Spinal cord (tissue), 10 donors: ENCODE results near the gene TEKT3. TPM values are rescaled to one million over a fixed set of nuclear protein-coding genes. Genes with fewer than 3 reads are reported as not detected.

Source experiments
- DNase-seq, 6 donors: peaks; one replicate each; pipeline versions ENCODE4 v3.0.0 to v3.0.0-alpha.2; 2013 to 2015; ENCODE audit warnings: low spot score in 6 of 6, low read depth in 4 of 6
- H3K27ac ChIP-seq: one replicate; pipeline ENCODE4 v1.5.1; 2013; ENCODE audit warnings: low read depth, low read length, control low read depth
- H3K27me3 ChIP-seq: one replicate; pipeline ENCODE4 v1.6.1; 2013; ENCODE audit warnings: low read length; ENCODE audit not compliant: control insufficient read depth, insufficient read depth
- H3K36me3 ChIP-seq: one replicate; pipeline ENCODE4 v1.6.1; 2013; ENCODE audit warnings: low read length; ENCODE audit not compliant: control insufficient read depth, insufficient read depth
- H3K4me1 ChIP-seq: one replicate; pipeline ENCODE4 v1.6.1; 2013; ENCODE audit warnings: low read length; ENCODE audit not compliant: control insufficient read depth, insufficient read depth
- H3K4me3 ChIP-seq: one replicate; pipeline ENCODE4 v1.5.1; 2013; ENCODE audit warnings: low read depth, low read length, control low read depth
- H3K9me3 ChIP-seq: one replicate; pipeline ENCODE4 v1.6.1; 2013; ENCODE audit warnings: low read length; ENCODE audit not compliant: control insufficient read depth, insufficient read depth
- WGBS: methylation state at CpG from one replicate; pipeline ENCODE4 v1.1.5; 2013; ENCODE audit warnings: missing lambda C conversion rate; ENCODE audit not compliant: insufficient coverage; 5-methylcytosine and 5-hydroxymethylcytosine counted together
- polyA plus RNA-seq, 2 donors: library from polyadenylated mRNA; unstranded; fragments of 120-200 nt; gene quantifications; one replicate each; pipeline ENCODE4 v1.2.1, GENCODE V29; 2013; ENCODE audit not compliant: insufficient read length in 2 of 2
- total RNA-seq, 2 donors: library from RNA; depleted of rRNA in 1 of 2; stranded (reverse); fragments of 120-200 nt in 1 of 2; fragments of >200 nt in 1 of 2; gene quantifications; one replicate each; pipeline versions ENCODE4 v1.2.3 to v1.2.4, GENCODE V29; 2013 to 2014
- donor health status: healthy.

Gene TEKT3
- total and polyA plus RNA-seq, 4 donors: 1.1 to 9.3 (median 2.6) TPM

- Histone ChIP-seq H3K4me3 (no peak overlapping the region), H3K27me3 (no peaks in the 10 kb centered on the region), H3K36me3 (no peaks in the 10 kb centered on the region), H3K4me1 (peaks cover 5% of the 10 kb centered on the region), H3K27ac (no peak overlapping the region), H3K9me3 (no peaks in the 10 kb centered on the region)
- 96% methylated on average over 2 of the region's 3 CpGs for WGBS
- DNase-seq: no peak
Observed at GRCh38 chr17:15274017-15274416, 67.4 kb downstream of the TEKT3 start.

GRCh38 chr17:15273141-15273793 lies 68.1 kb downstream of the TEKT3 start:
- WGBS: 91% methylated on average over 1 of the region's 5 CpGs
- Histone ChIP-seq H3K4me1 (peaks cover 5% of the 10 kb centered on the region), H3K27me3 (no peaks in the 10 kb centered on the region), H3K36me3 (no peaks in the 10 kb centered on the region), H3K4me3 (no peak overlapping the region), H3K9me3 (no peaks in the 10 kb centered on the region), H3K27ac (no peak overlapping the region)
- DNase-seq: no peak

GRCh38 chr17:15271741-15272140 lies 69.7 kb downstream of the TEKT3 start:
- no peaks in the 10 kb centered on the region for H3K9me3 ChIP-seq
- H3K4me3 ChIP-seq: no peak overlapping the region
- peaks cover 5% of the 10 kb centered on the region for H3K4me1 ChIP-seq
- H3K27ac ChIP-seq: no peak overlapping the region
- no peaks in the 10 kb centered on the region for H3K27me3 ChIP-seq
- no peak for DNase-seq
- no peaks in the 10 kb centered on the region for H3K36me3 ChIP-seq
- 94% methylated on average over 6 of the region's 6 CpGs for WGBS

- WGBS: 92% methylated on average over 8 of the region's 9 CpGs
- DNase-seq: no peak
- no peak overlapping the region for H3K4me3 ChIP-seq
- H3K9me3 ChIP-seq: no peaks in the 10 kb centered on the region
- peaks cover 5% of the 10 kb centered on the region for H3K4me1 ChIP-seq
- no peak overlapping the region for H3K27ac ChIP-seq
- peaks cover 3% of the 10 kb centered on the region for H3K27me3 ChIP-seq
- H3K36me3 ChIP-seq: no peaks in the 10 kb centered on the region
Observed at GRCh38 chr17:15270628-15271381, 70.6 kb downstream of the TEKT3 start.

- WGBS: no CpG with 5 or more reads among the region's 5 CpGs
- no peak for DNase-seq
- Histone ChIP-seq H3K4me1 (peaks cover 8% of the 10 kb centered on the region), H3K9me3 (no peaks in the 10 kb centered on the region), H3K27ac (peak overlapping the region; percentile 12), H3K4me3 (no peak overlapping the region), H3K27me3 (peaks cover 6% of the 10 kb centered on the region), H3K36me3 (no peaks in the 10 kb centered on the region)
Observed at GRCh38 chr17:15269780-15270089, 71.7 kb downstream of the TEKT3 start.

GRCh38 chr17:15269087-15269779 lies 72.2 kb downstream of the TEKT3 start:
- H3K27me3 ChIP-seq: peaks cover 9% of the 10 kb centered on the region
- H3K27ac ChIP-seq: peak overlapping the region; percentile 12
- DNase-seq: no peak
- WGBS: 78% methylated on average over 7 of the region's 7 CpGs
- H3K36me3 ChIP-seq: no peaks in the 10 kb centered on the region
- H3K9me3 ChIP-seq: no peaks in the 10 kb centered on the region
- H3K4me1 ChIP-seq: peaks cover 11% of the 10 kb centered on the region
- H3K4me3 ChIP-seq: no peak overlapping the region

- DNase-seq: peak in 1 of 6 donors; percentile 46
- Histone ChIP-seq H3K27ac (no peak overlapping the region), H3K9me3 (no peaks in the 10 kb centered on the region), H3K4me1 (peaks cover 12% of the 10 kb centered on the region), H3K27me3 (peaks cover 13% of the 10 kb centered on the region), H3K4me3 (no peak overlapping the region), H3K36me3 (no peaks in the 10 kb centered on the region)
- WGBS: 25% methylated on average over 1 of the region's 1 CpG
Observed at GRCh38 chr17:15268461-15268860, 72.9 kb downstream of the TEKT3 start.

- H3K4me1 ChIP-seq: peaks cover 17% of the 10 kb centered on the region
- WGBS: 71% methylated on average over 1 of the region's 3 CpGs
- no peaks in the 10 kb centered on the region for H3K36me3 ChIP-seq
- DNase-seq: peak in 2 of 6 donors; percentile 25 to 83
- no peaks in the 10 kb centered on the region for H3K9me3 ChIP-seq
- H3K27me3 ChIP-seq: peaks cover 18% of the 10 kb centered on the region
- H3K4me3 ChIP-seq: no peak overlapping the region
- H3K27ac ChIP-seq: no peak overlapping the region
Observed at GRCh38 chr17:15267996-15268395, 73.4 kb downstream of the TEKT3 start.

GRCh38 chr17:15266325-15267125 lies 74.9 kb downstream of the TEKT3 start:
- Histone ChIP-seq H3K4me3 (no peak overlapping the region), H3K27ac (no peak overlapping the region), H3K27me3 (peaks cover 32% of the 10 kb centered on the region), H3K9me3 (no peaks in the 10 kb centered on the region), H3K36me3 (no peaks in the 10 kb centered on the region), H3K4me1 (peaks cover 31% of the 10 kb centered on the region)
- DNase-seq: peak in 1 of 6 donors; percentile 17
- 84% methylated on average over 11 of the region's 13 CpGs for WGBS
